Panc1 (cell line): ENCODE measurements around the gene SHC1. TPM values are rescaled to one million over a fixed set of nuclear protein-coding genes. Genes with fewer than 3 reads are reported as not detected.

Source experiments
- ATAC-seq: fragments of 200-7000 bp; cut with Tn5 transposase; 2 replicates; pipeline ENCODE4 v1.9.1; 2020; ENCODE audit warnings: mild to moderate bottlenecking, moderate library complexity
- BruUV-seq: library from RNA; stranded (reverse); fragments of 400-500 nt; replicated peaks from 2 replicates; lab custom pipeline; 2021; lab: Mats Ljungman, UMichigan
- CTCF ChIA-PET: fragments of 300-600 bp; sonication (Branson Sonifier 250); formaldehyde crosslinking; loops from one replicate; lab custom pipeline; 2022; ENCODE audit warnings: antibody characterized with exemption; lab: Charles Lee
- POLR2A ChIA-PET: fragments of 300-600 bp; sonication (Branson Sonifier 250); formaldehyde crosslinking; loops from one replicate; lab custom pipeline; 2022; ENCODE audit warnings: antibody characterized with exemption; lab: Charles Lee
- DNase-seq: peaks from one replicate; pipeline ENCODE4 v3.0.0-alpha.2; 2010; ENCODE audit warnings: low read depth, low spot score
- H3K27ac ChIP-seq: 2 replicates; pipeline ENCODE4 v1.5.1; 2011; ENCODE audit warnings: mild to moderate bottlenecking, low read length, inconsistent platforms
- H3K27me3 ChIP-seq: fragments of 200-500 bp; sonication (Bioruptor generic); 2 replicates; pipeline ENCODE4 v1.6.0; 2014; ENCODE audit warnings: low read length, inconsistent platforms; ENCODE audit not compliant: control insufficient read depth, insufficient read depth
- H3K36me3 ChIP-seq: fragments of 200-500 bp; sonication (Bioruptor generic); 2 replicates; pipeline ENCODE4 v1.5.1; 2014; ENCODE audit warnings: inconsistent platforms, mild to moderate bottlenecking, low read length, moderate library complexity; ENCODE audit not compliant: control insufficient read depth, insufficient read depth
- H3K4me1 ChIP-seq: 2 replicates; pipeline ENCODE4 v1.5.1; 2011; ENCODE audit warnings: inconsistent platforms, mild to moderate bottlenecking, low read length, moderate library complexity; ENCODE audit not compliant: control insufficient read depth, insufficient read depth
- H3K4me3 ChIP-seq, 2 experiments: 2 replicates each; pipeline ENCODE4 v1.5.1; 2011 to 2012; ENCODE audit warnings: low read depth in 2 of 2, low read length in 2 of 2, mild to moderate bottlenecking in 2 of 2, inconsistent platforms in 1 of 2, moderate library complexity in 1 of 2
- H3K9me3 ChIP-seq: fragments of 200-500 bp; sonication (Bioruptor generic); 2 replicates; pipeline ENCODE4 v1.5.1; 2014; ENCODE audit warnings: low read depth, mild to moderate bottlenecking, inconsistent platforms, low read length, moderate library complexity; ENCODE audit not compliant: control insufficient read depth, insufficient read depth
- POLR2AphosphoS5 ChIP-seq: IDR thresholded peaks from 2 replicates; pipeline ENCODE4 v1.6.1; 2012; ENCODE audit warnings: mild to moderate bottlenecking, low read depth, low read length, moderate library complexity
- SIN3A ChIP-seq: IDR thresholded peaks from 2 replicates; pipeline ENCODE4 v1.6.1; 2012; ENCODE audit warnings: low read depth, mild to moderate bottlenecking, low read length, moderate library complexity, borderline replicate concordance; ENCODE audit not compliant: insufficient read depth
- TCF7L2 ChIP-seq: IDR thresholded peaks from 2 replicates; pipeline ENCODE4 v1.6.1; 2011; ENCODE audit warnings: mild to moderate bottlenecking, low read depth, low read length, inconsistent platforms
- in situ Hi-C: cut with HindIII; loops from 2 replicates; pipeline ENCODE4 v1.10.0; 2016; ENCODE audit warnings: low sequenced_read_pairs, low pct_unique_long_range_greater_than_20kb
- intact Hi-C: fragments of 100-400 bp; cut with micrococcal nuclease; formaldehyde crosslinking; loops from one replicate; pipeline ENCODE4 v1.10.0; 2022; ENCODE audit not compliant: unreplicated experiment
- total RNA-seq: library from RNA; stranded (reverse); gene quantifications from one replicate; pipeline ENCODE4 v1.2.1, GENCODE V29; 2021; ENCODE audit not compliant: unreplicated experiment
- TF ChIP-seq, protein P1 (sequence below), 2 experiments: IDR thresholded peaks; 2 replicates each; pipeline ENCODE4 v1.6.1; 2011 to 2012; ENCODE audit warnings: low read depth in 2 of 2, control low read depth in 1 of 2, low read length in 1 of 2, mild to moderate bottlenecking in 1 of 2, moderate library complexity in 1 of 2; ENCODE audit not compliant: insufficient read depth in 1 of 2
- TF ChIP-seq, protein P2 (sequence below): fragments of 450-650 bp; IDR thresholded peaks from 2 replicates; pipeline ENCODE4 v1.5.1; 2017; ENCODE audit warnings: mild to moderate bottlenecking

The SHC1 gene
- total RNA-seq, 1 experiment from 2014 or later, result 373 TPM

DNA sequence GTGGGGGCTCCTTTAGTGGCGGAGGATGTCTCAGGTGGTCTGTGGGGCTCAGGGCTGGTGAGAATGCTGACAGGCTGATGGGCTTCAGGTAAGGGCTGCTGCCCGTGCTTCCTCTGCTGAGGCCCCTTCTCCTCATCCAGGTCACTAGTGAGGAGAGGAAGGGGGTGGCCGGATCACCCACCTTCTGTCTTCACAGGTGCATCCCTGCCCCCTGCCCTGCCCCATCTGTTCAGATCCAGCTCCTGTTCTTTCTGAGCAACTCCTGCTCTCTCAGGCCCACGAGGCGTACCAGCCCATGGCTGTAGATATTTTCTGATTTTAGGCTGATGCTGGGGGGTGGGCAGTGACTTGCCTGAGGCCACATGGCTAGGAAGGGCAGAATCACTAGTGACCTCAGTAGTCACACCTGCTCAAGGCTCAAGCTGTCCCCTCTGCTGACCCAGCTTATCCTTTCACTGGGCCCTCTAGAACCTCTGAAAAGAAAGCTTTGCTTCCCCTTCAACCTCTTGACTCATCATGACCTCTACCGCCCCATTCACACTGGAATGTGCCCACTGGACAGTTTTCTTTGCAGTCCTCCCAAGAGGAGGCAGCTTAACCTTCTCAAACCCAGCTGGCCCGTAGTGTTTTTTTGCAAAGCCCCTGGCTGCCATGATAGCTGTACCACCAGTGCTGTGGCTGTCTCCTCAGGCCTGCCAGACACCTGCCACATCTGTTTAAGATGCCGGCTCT is 48.2 kb upstream of the SHC1 start:
- CTCF ChIA-PET, result interaction anchor here (0.8 kb wide), 1 partner anchor 26 kb away, joined by 13 read pairs; no protein-coding TSS in a partner anchor
- ATAC-seq, result no peak
- no peak overlapping the region for H3K27ac ChIP-seq

DNA sequence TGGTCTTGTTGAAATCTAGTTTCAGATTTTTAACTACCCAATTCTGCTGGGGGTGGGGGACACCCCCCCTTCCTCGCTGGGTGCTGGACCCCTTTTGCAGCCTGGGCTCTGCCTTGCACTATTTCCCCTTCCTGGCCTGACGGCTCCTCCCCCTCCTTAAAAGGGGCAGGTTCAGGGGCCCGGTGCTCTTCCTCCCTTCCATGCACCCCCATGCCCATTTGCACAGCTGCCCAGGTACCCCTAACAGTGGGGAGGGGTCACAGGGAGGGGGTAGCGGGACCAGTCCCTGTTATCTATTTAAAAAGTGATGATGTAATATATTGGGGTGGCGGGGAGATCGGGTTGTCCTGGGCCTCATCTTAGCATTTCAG is 47.4 kb upstream of the SHC1 start:
- in situ Hi-C loops, result no loop called here
- intact Hi-C loops, result no loop called here
- H3K4me3 ChIP-seq, result peak overlapping the region; percentile 32 to 38
- no peak for DNase-seq
- BruUV-seq, result no TSS peak
- no peaks in the 10 kb centered on the region for H3K27me3 ChIP-seq
- H3K27ac ChIP-seq, result peak overlapping the region; percentile 78
- H3K4me1 ChIP-seq, result peaks cover 26% of the 10 kb centered on the region
- ATAC-seq, result no peak; the same call in 1 of the 2 replicates
- H3K9me3 ChIP-seq, result no peaks in the 10 kb centered on the region
- 0 out of 2 replicates have a peak, but pooled peaks cover 7% of the 10 kb centered on the region for H3K36me3 ChIP-seq
- CTCF ChIA-PET, result interaction anchor here (0.5 to 1.5 kb wide), 7 partner anchors 16 to 205 kb away, joined by 3 to 16 read pairs (median 5); partner anchors contain the start of genes SHC1 and ZBTB7B
- POLR2A ChIA-PET, result interaction anchor here (0.6 kb wide), 1 partner anchor 14 kb away, joined by 11 read pairs; no protein-coding TSS in a partner anchor
- TF ChIP-seq, protein P1, sequence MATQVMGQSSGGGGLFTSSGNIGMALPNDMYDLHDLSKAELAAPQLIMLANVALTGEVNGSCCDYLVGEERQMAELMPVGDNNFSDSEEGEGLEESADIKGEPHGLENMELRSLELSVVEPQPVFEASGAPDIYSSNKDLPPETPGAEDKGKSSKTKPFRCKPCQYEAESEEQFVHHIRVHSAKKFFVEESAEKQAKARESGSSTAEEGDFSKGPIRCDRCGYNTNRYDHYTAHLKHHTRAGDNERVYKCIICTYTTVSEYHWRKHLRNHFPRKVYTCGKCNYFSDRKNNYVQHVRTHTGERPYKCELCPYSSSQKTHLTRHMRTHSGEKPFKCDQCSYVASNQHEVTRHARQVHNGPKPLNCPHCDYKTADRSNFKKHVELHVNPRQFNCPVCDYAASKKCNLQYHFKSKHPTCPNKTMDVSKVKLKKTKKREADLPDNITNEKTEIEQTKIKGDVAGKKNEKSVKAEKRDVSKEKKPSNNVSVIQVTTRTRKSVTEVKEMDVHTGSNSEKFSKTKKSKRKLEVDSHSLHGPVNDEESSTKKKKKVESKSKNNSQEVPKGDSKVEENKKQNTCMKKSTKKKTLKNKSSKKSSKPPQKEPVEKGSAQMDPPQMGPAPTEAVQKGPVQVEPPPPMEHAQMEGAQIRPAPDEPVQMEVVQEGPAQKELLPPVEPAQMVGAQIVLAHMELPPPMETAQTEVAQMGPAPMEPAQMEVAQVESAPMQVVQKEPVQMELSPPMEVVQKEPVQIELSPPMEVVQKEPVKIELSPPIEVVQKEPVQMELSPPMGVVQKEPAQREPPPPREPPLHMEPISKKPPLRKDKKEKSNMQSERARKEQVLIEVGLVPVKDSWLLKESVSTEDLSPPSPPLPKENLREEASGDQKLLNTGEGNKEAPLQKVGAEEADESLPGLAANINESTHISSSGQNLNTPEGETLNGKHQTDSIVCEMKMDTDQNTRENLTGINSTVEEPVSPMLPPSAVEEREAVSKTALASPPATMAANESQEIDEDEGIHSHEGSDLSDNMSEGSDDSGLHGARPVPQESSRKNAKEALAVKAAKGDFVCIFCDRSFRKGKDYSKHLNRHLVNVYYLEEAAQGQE (IDR thresholded peaks at IDR 0.05; ENCODE audit: insufficient read depth in 1 of 2, low read depth in 2 of 2, low read length in 1 of 2), result no peak
- TF ChIP-seq, protein P2, sequence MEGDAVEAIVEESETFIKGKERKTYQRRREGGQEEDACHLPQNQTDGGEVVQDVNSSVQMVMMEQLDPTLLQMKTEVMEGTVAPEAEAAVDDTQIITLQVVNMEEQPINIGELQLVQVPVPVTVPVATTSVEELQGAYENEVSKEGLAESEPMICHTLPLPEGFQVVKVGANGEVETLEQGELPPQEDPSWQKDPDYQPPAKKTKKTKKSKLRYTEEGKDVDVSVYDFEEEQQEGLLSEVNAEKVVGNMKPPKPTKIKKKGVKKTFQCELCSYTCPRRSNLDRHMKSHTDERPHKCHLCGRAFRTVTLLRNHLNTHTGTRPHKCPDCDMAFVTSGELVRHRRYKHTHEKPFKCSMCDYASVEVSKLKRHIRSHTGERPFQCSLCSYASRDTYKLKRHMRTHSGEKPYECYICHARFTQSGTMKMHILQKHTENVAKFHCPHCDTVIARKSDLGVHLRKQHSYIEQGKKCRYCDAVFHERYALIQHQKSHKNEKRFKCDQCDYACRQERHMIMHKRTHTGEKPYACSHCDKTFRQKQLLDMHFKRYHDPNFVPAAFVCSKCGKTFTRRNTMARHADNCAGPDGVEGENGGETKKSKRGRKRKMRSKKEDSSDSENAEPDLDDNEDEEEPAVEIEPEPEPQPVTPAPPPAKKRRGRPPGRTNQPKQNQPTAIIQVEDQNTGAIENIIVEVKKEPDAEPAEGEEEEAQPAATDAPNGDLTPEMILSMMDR, result no peak
- TF ChIP-seq TCF7L2 (no peak), POLR2AphosphoS5 (no peak; the same call in 1 of the 2 replicates), SIN3A (no peak)

More for the DNA sequence above, 48.2 kb upstream of the SHC1 start:
- in situ Hi-C loops (no loop called here), intact Hi-C loops (no loop called here)
- POLR2A ChIA-PET, result no interaction called here
- Histone ChIP-seq H3K9me3 (no peaks in the 10 kb centered on the region), H3K4me3 (no peak overlapping the region), H3K27me3 (no peaks in the 10 kb centered on the region), H3K4me1 (peaks cover 21% of the 10 kb centered on the region), H3K36me3 (0 out of 2 replicates have a peak, but pooled peaks cover 7% of the 10 kb centered on the region)
- BruUV-seq, result no TSS peak
- no peak for DNase-seq
- TF ChIP-seq, protein P1 (IDR thresholded peaks at IDR 0.05; ENCODE audit: insufficient read depth in 1 of 2, low read depth in 2 of 2, low read length in 1 of 2), result no peak
- TF ChIP-seq, protein P2, result no peak
- TF ChIP-seq TCF7L2, result no peak
- TF ChIP-seq SIN3A, result no peak
- no peak; the same call in 1 of the 2 replicates for TF ChIP-seq POLR2AphosphoS5
